PC-3 (cell line): ENCODE measurements around the gene FOXM1.

ENCODE experiments used
- EZH2 ChIP-seq: fragments of 300-600 bp; sonication (generic); IDR thresholded peaks from one replicate; pipeline ENCODE4 v1.6.1; 2017; ENCODE audit warnings: antibody characterized with exemption, mild to moderate bottlenecking, low read length; ENCODE audit not compliant: unreplicated experiment
- EZH2phosphoT487 ChIP-seq: fragments of 300-600 bp; sonication (generic); IDR thresholded peaks from 2 replicates; pipeline ENCODE4 v1.6.1; 2018; ENCODE audit warnings: mild to moderate bottlenecking, antibody characterized with exemption, low read length, borderline replicate concordance
- TF ChIP-seq, protein P1 (sequence below): fragments of 300-600 bp; sonication (generic); conservative IDR thresholded peaks from 2 replicates; pipeline ENCODE4 v1.5.1; 2017; ENCODE audit warnings: antibody characterized with exemption, low read depth, mild to moderate bottlenecking, low read length

DNA sequence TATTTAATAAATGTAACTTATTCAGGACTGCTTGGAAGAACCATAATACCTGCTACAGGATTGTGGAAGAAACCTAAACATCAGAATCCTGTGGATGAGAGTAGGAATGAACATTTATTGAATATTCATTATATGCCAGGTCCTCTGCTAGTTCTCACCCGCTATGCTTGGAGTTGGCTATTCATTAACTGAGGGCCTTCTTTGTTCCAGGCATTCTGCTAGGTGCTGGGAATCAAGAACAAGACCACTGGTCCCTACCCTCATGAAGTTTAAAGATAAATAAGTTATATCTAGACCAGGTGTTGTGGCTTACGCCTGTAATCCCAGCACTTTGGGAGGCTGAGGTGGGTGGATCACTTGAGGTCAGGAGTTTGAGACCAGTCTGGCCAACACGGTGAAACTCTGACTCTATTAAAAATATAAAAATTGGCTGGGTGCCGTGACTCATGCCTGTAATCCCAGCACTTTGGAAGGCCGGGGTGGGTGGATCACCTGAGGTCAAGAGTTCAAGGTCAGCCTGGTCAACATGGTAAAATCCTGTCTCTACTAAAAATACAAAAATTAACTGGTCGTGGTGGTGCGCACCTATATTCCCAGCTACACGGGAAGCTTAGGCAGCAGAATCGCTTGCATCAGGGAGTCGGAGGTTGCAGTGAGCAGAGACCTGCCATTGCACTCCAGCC lies 9.9 kb upstream of the FOXM1 start:
- no peak for TF ChIP-seq EZH2phosphoT487
- TF ChIP-seq, protein P1, sequence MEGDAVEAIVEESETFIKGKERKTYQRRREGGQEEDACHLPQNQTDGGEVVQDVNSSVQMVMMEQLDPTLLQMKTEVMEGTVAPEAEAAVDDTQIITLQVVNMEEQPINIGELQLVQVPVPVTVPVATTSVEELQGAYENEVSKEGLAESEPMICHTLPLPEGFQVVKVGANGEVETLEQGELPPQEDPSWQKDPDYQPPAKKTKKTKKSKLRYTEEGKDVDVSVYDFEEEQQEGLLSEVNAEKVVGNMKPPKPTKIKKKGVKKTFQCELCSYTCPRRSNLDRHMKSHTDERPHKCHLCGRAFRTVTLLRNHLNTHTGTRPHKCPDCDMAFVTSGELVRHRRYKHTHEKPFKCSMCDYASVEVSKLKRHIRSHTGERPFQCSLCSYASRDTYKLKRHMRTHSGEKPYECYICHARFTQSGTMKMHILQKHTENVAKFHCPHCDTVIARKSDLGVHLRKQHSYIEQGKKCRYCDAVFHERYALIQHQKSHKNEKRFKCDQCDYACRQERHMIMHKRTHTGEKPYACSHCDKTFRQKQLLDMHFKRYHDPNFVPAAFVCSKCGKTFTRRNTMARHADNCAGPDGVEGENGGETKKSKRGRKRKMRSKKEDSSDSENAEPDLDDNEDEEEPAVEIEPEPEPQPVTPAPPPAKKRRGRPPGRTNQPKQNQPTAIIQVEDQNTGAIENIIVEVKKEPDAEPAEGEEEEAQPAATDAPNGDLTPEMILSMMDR = no peak
- no peak for TF ChIP-seq EZH2
